ENCODE data around the gene SNX22.

SNX22 gene

GRCh38 chr15:64158363-64159134 is 7.0 kb downstream of the SNX22 start:
- no peak for DNase-seq

- DNase-seq, result no peak
These were observed 10.4 kb downstream of the SNX22 start for GRCh38 chr15:64161688-64162477.

- DNase-seq, result no peak
These were observed 10.9 kb downstream of the SNX22 start for GRCh38 chr15:64162478-64162868.

- peak; percentile 96 for DNase-seq
These were observed 11.5 kb downstream of the SNX22 start, which contains the start of gene PPIB for GRCh38 chr15:64162869-64163658. PPIB (minus strand) TSS chr15:64163022; CDS start chr15:64162986, 36 bp downstream.

GRCh38 chr15:64163659-64164362 is 12.3 kb downstream of the SNX22 start:
- no peak for DNase-seq

- DNase-seq, result no peak
These were observed 12.9 kb downstream of the SNX22 start for GRCh38 chr15:64164436-64164835.

- no peak for DNase-seq
These were observed 14.8 kb downstream of the SNX22 start for GRCh38 chr15:64166102-64166890.

- no peak for DNase-seq
These were observed 28.8 kb downstream of the SNX22 start for GRCh38 chr15:64180235-64180824.

GRCh38 chr15:64182859-64183370 is 31.4 kb downstream of the SNX22 start:
- no peak for DNase-seq

GRCh38 chr15:64185146-64185911 is 33.8 kb downstream of the SNX22 start:
- DNase-seq, result no peak

- no peak for DNase-seq
These were observed 36.1 kb downstream of the SNX22 start for GRCh38 chr15:64187396-64188191.

- no peak for DNase-seq
These were observed 40.7 kb downstream of the SNX22 start for GRCh38 chr15:64191971-64192830.

- no peak for DNase-seq
These were observed 42.4 kb downstream of the SNX22 start for GRCh38 chr15:64193971-64194370.

- no peak for DNase-seq
These were observed 45.9 kb downstream of the SNX22 start for GRCh38 chr15:64197425-64197824.

- DNase-seq, result no peak
These were observed 53.7 kb downstream of the SNX22 start for GRCh38 chr15:64205202-64205601.
